ENCODE data around the gene ETFB.

ETFB gene

GRCh38 chr19:51341066-51341465 lies 25.1 kb downstream of the ETFB start:
- no peak for DNase-seq (ENCODE audit: low read depth)
- no peak overlapping the region for H3K4me3 ChIP-seq (ENCODE audit: low read depth, low read length)
- TF ChIP-seq CTCF (IDR thresholded peaks at IDR 0.05; ENCODE audit: control insufficient read depth, extremely low read depth, insufficient read depth), result no peak

- DNase-seq (ENCODE audit: low read depth), result peak; percentile 87
- TF ChIP-seq CTCF (IDR thresholded peaks at IDR 0.05; ENCODE audit: control insufficient read depth, extremely low read depth, insufficient read depth), result peak; percentile 45
- peak overlapping the region; percentile 69 for H3K4me3 ChIP-seq (ENCODE audit: low read depth, low read length)
Measured at GRCh38 chr19:51339687-51340656, 26.2 kb downstream of the ETFB start.

GRCh38 chr19:51339313-51339686 lies 26.9 kb downstream of the ETFB start:
- no peak for TF ChIP-seq CTCF (IDR thresholded peaks at IDR 0.05; ENCODE audit: control insufficient read depth, extremely low read depth, insufficient read depth)
- no peak for DNase-seq (ENCODE audit: low read depth)
- H3K4me3 ChIP-seq (ENCODE audit: low read depth, low read length), result peak overlapping the region; percentile 69

- TF ChIP-seq CTCF (IDR thresholded peaks at IDR 0.05; ENCODE audit: control insufficient read depth, extremely low read depth, insufficient read depth), result peak; percentile 97
- H3K4me3 ChIP-seq (ENCODE audit: low read depth, low read length), result peak overlapping the region; percentile 69
- DNase-seq (ENCODE audit: low read depth), result no peak
Measured at GRCh38 chr19:51338563-51339312, 27.4 kb downstream of the ETFB start.

- DNase-seq (ENCODE audit: low read depth), result no peak
- TF ChIP-seq CTCF (IDR thresholded peaks at IDR 0.05; ENCODE audit: control insufficient read depth, extremely low read depth, insufficient read depth), result no peak
- H3K4me3 ChIP-seq (ENCODE audit: low read depth, low read length), result no peak overlapping the region
Measured at GRCh38 chr19:51337861-51338562, 28.2 kb downstream of the ETFB start.

- no peak overlapping the region for H3K4me3 ChIP-seq (ENCODE audit: low read depth, low read length)
- no peak for TF ChIP-seq CTCF (IDR thresholded peaks at IDR 0.05; ENCODE audit: control insufficient read depth, extremely low read depth, insufficient read depth)
- no peak for DNase-seq (ENCODE audit: low read depth)
Measured at GRCh38 chr19:51337141-51337860, 28.9 kb downstream of the ETFB start.
